Ramos (cell line): ENCODE data around the gene PEX5L.

Experiments used
- in situ Hi-C: fragments of 300-500 bp; cut with MboI; formaldehyde crosslinking; loops from one replicate; pipeline ENCODE4 v1.14.3; 2022; ENCODE audit warnings: low sequenced_read_pairs; ENCODE audit not compliant: unreplicated experiment

PEX5L gene

GRCh38 chr3:179907784-179908482 lies 128.8 kb downstream of the PEX5L start:
- in situ Hi-C loops, result no loop called here

DNA sequence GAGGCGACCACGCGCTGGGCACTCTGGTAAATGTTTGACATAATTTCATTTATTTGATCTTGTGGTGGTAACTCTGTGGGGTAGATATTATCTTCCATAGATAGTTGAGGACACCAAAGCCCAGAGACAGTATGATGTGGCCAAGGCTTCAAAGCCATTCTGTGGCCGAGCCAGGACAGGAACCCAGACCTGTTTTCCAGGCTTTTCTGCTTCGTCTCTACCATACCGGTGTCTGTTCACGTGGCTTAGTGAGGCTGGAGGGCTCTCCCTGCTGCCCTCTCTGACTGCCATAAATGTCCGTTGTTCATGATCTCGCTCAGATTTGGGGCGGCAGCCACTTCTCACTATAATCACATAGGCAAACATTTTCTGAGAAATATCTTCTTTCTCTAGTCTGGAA lies 134.7 kb downstream of the PEX5L start:
- in situ Hi-C loops, result no loop called here

GRCh38 chr3:179898024-179898423 lies 138.7 kb downstream of the PEX5L start:
- in situ Hi-C loops, result no loop called here

DNA sequence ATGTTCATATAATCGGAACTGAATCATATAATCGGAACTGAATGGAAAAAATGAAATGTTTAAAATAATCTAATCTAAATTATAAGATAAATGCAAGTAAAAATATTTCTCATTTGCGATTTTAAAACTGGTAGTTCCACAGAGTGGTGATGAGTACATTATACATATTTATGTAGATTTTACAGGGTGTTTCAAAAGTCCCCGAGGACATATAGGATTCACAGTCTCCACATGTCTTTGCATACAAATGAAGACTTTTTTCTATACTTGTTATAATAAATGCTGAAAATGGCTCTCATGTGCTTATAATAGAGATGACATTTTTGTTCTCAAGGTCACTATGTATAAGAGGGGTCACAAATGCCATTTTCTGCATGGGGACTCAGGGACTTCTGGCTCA lies 139.5 kb downstream of the PEX5L start:
- in situ Hi-C loops, result no loop called here

DNA sequence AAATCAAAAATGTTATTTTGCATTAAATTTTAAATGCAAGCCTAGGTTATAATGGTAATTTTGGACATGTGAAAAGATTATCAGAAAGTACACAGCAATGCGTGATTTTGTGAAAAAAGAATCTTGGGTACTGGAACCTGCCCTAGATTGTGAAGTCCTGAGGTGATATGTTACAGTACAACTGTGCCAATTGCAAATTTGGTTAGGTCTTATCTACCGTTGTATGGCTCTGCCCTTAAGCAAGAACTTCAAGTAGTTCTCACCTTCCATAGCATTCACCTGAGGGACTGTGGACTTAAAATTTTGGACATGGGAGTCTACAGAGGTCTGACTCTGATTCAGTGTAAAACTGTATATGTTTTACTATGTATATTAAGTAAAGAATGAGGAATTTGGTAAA lies 140.2 kb downstream of the PEX5L start:
- in situ Hi-C loops, result no loop called here

DNA sequence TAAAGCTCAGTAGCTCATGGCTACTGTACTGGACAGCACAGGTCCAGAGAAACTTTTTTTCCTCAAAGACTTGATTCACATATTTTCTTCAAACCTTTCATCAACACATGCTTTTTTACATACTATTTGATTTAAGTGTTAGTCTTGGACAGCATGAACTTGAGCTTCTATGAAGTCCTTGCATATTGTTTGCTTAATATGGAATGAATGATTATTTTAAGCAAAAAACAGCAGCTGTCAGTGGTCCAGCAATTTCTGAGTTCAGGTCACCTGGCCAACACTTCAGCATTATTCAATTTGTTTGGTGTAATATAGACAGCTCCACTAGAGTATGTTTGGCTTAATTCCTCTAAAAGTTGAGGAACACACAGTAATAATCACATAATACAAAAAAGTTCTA lies 141.4 kb downstream of the PEX5L start:
- in situ Hi-C loops, result no loop called here

DNA sequence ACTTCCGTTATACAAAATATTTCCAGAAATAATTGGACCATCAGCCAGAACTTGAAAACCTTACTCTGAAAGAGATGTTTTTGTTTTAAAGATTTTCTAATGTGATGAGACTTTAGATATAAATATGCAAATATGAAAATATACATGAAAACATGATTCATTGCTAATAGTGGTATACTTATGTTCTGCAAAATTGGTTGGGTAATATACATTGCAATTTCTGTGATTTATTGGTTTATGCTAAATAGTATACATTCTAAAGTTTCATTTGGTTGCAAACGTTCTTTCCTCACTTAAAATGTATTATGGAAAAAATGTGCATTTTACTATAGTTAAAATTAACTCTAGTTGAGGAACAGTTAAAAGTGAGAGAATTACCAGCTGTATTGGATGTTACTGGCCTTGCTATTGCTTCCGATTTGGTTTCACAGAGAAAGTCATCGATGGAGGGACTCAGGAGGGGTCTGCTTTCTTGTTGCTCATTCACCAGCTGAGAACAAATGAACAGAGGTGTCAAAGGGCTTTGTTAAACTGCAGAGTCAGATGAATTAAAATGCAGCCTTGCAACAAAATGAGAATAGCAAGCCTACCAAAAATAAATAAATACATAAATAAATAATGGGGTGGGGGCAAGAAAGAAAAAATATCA lies 149.3 kb downstream of the PEX5L start:
- in situ Hi-C loops, result no loop called here

- in situ Hi-C loops, result no loop called here
Observed at GRCh38 chr3:179885950-179886349, 150.8 kb downstream of the PEX5L start.

DNA sequence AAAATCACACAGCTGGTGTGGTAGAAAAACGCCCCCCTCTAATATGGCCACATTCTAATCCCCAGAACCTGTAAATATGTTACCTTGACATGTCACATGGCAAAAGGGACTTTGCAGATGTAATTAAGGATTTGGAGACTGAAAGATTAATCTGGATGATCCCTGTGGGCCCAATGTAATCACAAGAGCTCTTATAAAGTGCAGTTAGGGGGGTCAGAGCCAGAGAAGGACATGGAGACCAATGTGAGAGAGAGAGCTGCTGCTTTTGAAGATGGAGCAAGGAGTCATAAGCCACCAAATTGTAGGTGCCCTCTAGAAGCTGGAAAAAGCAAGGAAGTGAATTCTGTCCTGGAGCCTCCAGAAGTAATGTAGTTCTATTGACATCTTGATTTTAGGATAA lies 152.6 kb downstream of the PEX5L start:
- in situ Hi-C loops, result no loop called here

- in situ Hi-C loops, result no loop called here
Observed at GRCh38 chr3:179882292-179882691, 154.4 kb downstream of the PEX5L start.

GRCh38 chr3:179881791-179882190 lies 154.9 kb downstream of the PEX5L start:
- in situ Hi-C loops, result no loop called here

- in situ Hi-C loops, result no loop called here
Observed at GRCh38 chr3:179880868-179881267, 155.9 kb downstream of the PEX5L start.

DNA sequence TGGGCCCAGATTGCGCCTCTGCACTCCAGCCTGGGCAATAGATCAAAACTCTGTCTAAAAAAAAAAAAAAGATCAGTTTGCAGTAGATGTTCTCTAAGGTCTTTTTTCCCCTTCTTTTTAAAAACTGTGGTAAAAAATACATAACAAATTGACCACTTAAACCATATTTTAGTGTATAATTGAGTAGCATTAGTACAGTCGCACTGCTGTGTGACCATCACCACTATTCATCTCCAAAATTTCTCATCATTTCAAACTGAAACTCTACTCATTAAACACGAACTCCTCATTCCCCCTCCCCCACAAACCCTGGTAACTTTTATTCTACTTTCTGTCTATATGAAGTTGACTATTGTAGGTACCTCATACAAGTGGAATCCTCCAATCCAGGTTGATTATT lies 160.3 kb downstream of the PEX5L start:
- in situ Hi-C loops, result no loop called here

DNA sequence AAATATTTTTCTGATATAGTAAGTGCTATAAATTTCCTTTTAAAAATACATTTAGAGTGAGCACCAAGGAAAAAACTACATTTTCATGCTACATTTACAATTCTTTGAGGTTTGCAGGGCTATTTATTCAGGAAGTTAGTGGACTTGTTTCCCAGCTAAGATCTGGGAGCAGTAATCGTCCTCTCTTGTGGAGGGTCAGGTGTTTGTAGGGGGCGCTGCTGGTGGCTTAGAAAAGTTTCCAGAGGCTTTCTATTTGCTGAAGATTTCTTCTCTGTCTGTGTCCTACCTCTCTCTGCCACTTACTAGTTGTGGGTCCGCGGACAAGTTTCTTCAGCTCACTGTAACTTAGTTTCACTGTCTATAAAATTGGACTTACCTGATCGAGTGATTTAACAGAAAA lies 163.9 kb downstream of the PEX5L start:
- in situ Hi-C loops, result no loop called here

- in situ Hi-C loops, result no loop called here
Observed at GRCh38 chr3:179871782-179872181, 165.0 kb downstream of the PEX5L start.

- in situ Hi-C loops, result no loop called here
Observed at GRCh38 chr3:179868715-179869114, 168.0 kb downstream of the PEX5L start.

- in situ Hi-C loops, result no loop called here
Observed at GRCh38 chr3:179867961-179868360, 168.8 kb downstream of the PEX5L start.

GRCh38 chr3:179865861-179866505 lies 170.8 kb downstream of the PEX5L start:
- in situ Hi-C loops, result no loop called here

DNA sequence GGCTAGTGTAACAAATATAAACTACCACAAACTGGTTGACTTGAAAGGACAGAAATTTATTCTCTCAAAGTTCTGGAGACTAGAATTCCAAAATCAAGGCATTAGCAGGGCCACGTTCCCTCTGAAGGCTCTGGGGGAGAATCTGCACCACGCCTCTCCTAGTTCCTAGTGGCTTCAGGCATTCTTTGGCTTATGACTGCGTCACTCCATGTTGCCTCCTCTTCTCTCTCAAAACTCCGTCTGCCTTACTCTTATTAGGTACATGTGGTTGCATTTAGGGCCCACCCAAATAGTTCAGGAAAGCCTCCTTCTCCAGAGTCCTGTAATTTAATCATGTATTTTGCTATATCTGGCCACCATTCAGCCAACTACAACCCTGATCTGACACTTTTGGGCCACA lies 174.8 kb downstream of the PEX5L start:
- in situ Hi-C loops, result no loop called here

- in situ Hi-C loops, result no loop called here
Observed at GRCh38 chr3:179861292-179861691, 175.4 kb downstream of the PEX5L start.

DNA sequence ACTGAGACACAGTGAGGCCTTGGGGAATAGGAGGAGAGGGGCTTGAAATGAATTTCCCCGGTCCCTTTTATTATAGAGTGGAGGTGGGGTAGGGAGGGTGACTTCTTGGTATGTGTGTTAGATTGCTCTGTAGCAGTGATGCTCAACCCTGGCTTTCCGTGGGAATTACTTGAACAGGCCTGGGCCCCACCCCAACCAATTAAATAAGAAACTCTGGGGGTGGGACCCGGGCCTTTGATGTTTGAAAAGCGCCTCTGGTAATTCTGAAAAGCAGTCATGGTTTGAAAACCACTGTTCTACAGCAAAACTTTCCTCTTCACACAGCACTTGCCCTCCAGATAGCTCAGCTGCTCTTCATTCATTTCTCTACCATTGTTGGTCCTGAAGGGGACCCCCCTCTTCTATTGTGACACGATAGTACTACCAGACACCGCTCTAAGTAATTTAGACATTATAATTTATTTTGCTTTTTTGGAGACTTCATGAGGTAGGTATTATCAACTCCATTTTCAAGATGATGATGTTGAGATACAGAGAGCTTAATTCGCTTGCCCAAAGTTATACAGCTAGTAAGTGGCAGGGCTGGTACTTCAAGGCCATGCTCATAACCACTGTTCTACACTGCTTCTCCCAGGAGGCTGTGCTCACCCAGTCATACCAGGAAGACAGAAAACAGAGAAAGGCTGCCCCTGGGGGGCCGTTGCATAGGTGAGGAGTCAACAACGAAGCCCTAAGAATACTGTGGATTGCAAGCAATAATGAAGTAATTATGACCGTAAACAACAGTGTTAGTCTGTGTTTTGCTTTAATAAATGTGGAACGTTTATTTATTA lies 176.2 kb downstream of the PEX5L start:
- in situ Hi-C loops, result no loop called here
